B cell (primary cell): ENCODE data around the gene ARMS2. TPM values are rescaled to one million over a fixed set of nuclear protein-coding genes. Genes with fewer than 3 reads are reported as not detected.
A peak's percentile ranks its signal among the peaks of the same experiment; 100 is the strongest.

Experiments
- ATAC-seq: fragments of 200-7000 bp; cut with Tn5 transposase; one replicate; pipeline ENCODE4 v1.10.0; 2021; ENCODE audit warnings: low read depth, mild to moderate bottlenecking, moderate number of reproducible peaks, moderate library complexity
- CTCF ChIA-PET: fragments of 350-600 bp; sonication (Branson Sonifier 250); formaldehyde crosslinking; loops from one replicate; lab custom pipeline; 2021; ENCODE audit warnings: antibody characterized with exemption, inconsistent platforms; lab: Charles Lee
- POLR2A ChIA-PET: fragments of 350-600 bp; sonication (Branson Sonifier 250); formaldehyde crosslinking; loops from one replicate; lab custom pipeline; 2021; ENCODE audit warnings: antibody characterized with exemption; lab: Charles Lee
- DNase-seq: peaks from one replicate; pipeline ENCODE4 v3.0.0; 2013
- H2AFZ ChIP-seq: 2 replicates; pipeline ENCODE4 v1.6.1; 2012; ENCODE audit warnings: mild to moderate bottlenecking, low read depth, low read length; ENCODE audit not compliant: insufficient read depth, poor library complexity, severe bottlenecking
- H3K27ac ChIP-seq, 2 donors: 1 replicate in 1 of 2; 2 replicates in 1 of 2; pipeline ENCODE4 v1.5.1; 2012 to 2013; ENCODE audit warnings: low read length in 2 of 2, mild to moderate bottlenecking in 2 of 2, moderate library complexity in 1 of 2
- H3K27me3 ChIP-seq, 4 experiments: fragments of 200-600 bp in 1 of 4; sonication (generic) in 1 of 4; replicated peaks in 1 of 4; 1 replicate in 2 of 4; 2 replicates in 2 of 4; pipeline versions ENCODE4 v1.6.1 to v1.7.0; 2013 to 2016; ENCODE audit warnings: low read length in 3 of 4, mild to moderate bottlenecking in 2 of 4, mixed read lengths in 1 of 4, moderate library complexity in 1 of 4; ENCODE audit not compliant: insufficient read depth in 4 of 4, control insufficient read depth in 3 of 4; ENCODE audit errors: control extremely low read depth in 1 of 4
- H3K36me3 ChIP-seq, 2 experiments: replicated peaks in 1 of 2; 1 replicate in 1 of 2; 2 replicates in 1 of 2; pipeline versions ENCODE4 v1.6.1 to v1.7.1; 2013; ENCODE audit warnings: low read length in 1 of 2; ENCODE audit not compliant: insufficient read depth in 2 of 2, control insufficient read depth in 1 of 2; ENCODE audit errors: control extremely low read depth in 1 of 2, extremely low read depth in 1 of 2
- H3K4me1 ChIP-seq, 2 donors: fragments of 200-600 bp in 1 of 2; sonication (generic) in 1 of 2; 1 replicate in 1 of 2; 2 replicates in 1 of 2; pipeline versions ENCODE4 v1.5.1 to v1.6.1; 2013 to 2017; ENCODE audit warnings: low read length in 2 of 2; ENCODE audit not compliant: control insufficient read depth in 2 of 2, insufficient read depth in 2 of 2
- H3K4me2 ChIP-seq: replicated peaks from 2 replicates; pipeline ENCODE3; 2012; ENCODE audit warnings: mild to moderate bottlenecking, low read depth, low read length; ENCODE audit not compliant: poor library complexity, severe bottlenecking
- H3K4me3 ChIP-seq, 5 experiments: fragments of 200-600 bp in 1 of 5; sonication (generic) in 1 of 5; 1 replicate in 3 of 5; 2 replicates in 2 of 5; pipeline versions ENCODE4 v1.5.1 to v1.7.0; 2011 to 2016; ENCODE audit warnings: low read length in 4 of 5, mild to moderate bottlenecking in 4 of 5, low read depth in 2 of 5, control low read depth in 1 of 5, moderate library complexity in 1 of 5; ENCODE audit not compliant: insufficient read depth in 1 of 5; ENCODE audit errors: control extremely low read depth in 1 of 5, extremely low read depth in 1 of 5
- H3K79me2 ChIP-seq: fragments of 200-600 bp; sonication (generic); one replicate; pipeline ENCODE4 v1.6.0; 2016; ENCODE audit warnings: low read length; ENCODE audit not compliant: control insufficient read depth, insufficient read depth
- H3K9ac ChIP-seq: fragments of 200-600 bp; sonication (generic); 2 replicates; pipeline ENCODE4 v1.6.1; 2017; ENCODE audit warnings: mild to moderate bottlenecking, low read length, moderate library complexity
- H3K9me3 ChIP-seq, 3 donors: one replicate each; pipeline versions ENCODE4 v1.6.1 to v1.7.1; 2013; ENCODE audit warnings: low read length in 2 of 3; ENCODE audit not compliant: control insufficient read depth in 2 of 3, insufficient read depth in 1 of 3; ENCODE audit errors: control extremely low read depth in 1 of 3
- H4K20me1 ChIP-seq: 2 replicates; pipeline ENCODE4 v1.6.0; 2012; ENCODE audit warnings: mild to moderate bottlenecking, low read length; ENCODE audit not compliant: insufficient read depth, control insufficient read depth, poor library complexity, severe bottlenecking
- H3K27ac Mint-ChIP-seq: one replicate; pipeline ENCODE4 v1.8.0; 2021; ENCODE audit warnings: mixed read lengths
- H3K27me3 Mint-ChIP-seq: one replicate; pipeline ENCODE4 v1.8.0; 2021; ENCODE audit warnings: mixed read lengths
- H3K4me1 Mint-ChIP-seq: one replicate; pipeline ENCODE4 v1.8.0; 2021; ENCODE audit warnings: mixed read lengths
- H3K4me3 Mint-ChIP-seq: one replicate; pipeline ENCODE4 v1.8.0; 2021; ENCODE audit warnings: mixed read lengths
- H3K9me3 Mint-ChIP-seq: one replicate; pipeline ENCODE4 v1.8.0; 2022; ENCODE audit warnings: mixed read lengths; ENCODE audit not compliant: insufficient read depth
- CTCF ChIP-seq: fragments of 200-600 bp; IDR thresholded peaks from one replicate; pipeline ENCODE4 v1.8.0; 2022; ENCODE audit warnings: antibody characterized with exemption, mild to moderate bottlenecking
- EZH2 ChIP-seq: IDR thresholded peaks from 2 replicates; pipeline ENCODE4 v1.6.1; 2012; ENCODE audit warnings: borderline replicate concordance, low read depth, mild to moderate bottlenecking, moderate library complexity, low read length; ENCODE audit not compliant: insufficient read depth, poor library complexity, severe bottlenecking
- WGBS: methylation state at CpG from one replicate; pipeline ENCODE4 v1.1.5; 2013; ENCODE audit warnings: missing lambda C conversion rate; ENCODE audit not compliant: insufficient coverage; 5-methylcytosine and 5-hydroxymethylcytosine counted together
- intact Hi-C: fragments of 100-400 bp; cut with micrococcal nuclease; formaldehyde crosslinking; loops from one replicate; pipeline ENCODE4 v1.10.0; 2022
- polyA minus RNA-seq: library from RNA; depleted of rRNA, polyadenylated mRNA; stranded (reverse); fragments of >200 nt; gene quantifications from 2 replicates; pipeline ENCODE4 v1.2.3, GENCODE V29; 2012
- polyA plus RNA-seq: library from polyadenylated mRNA; depleted of rRNA; stranded (reverse); fragments of >200 nt; gene quantifications from 2 replicates; pipeline ENCODE4 v1.2.3, GENCODE V29; 2012
- total RNA-seq, 2 donors: library from RNA; stranded (reverse); fragments of 120-200 nt in 1 of 2; gene quantifications; 1 replicate in 1 of 2; 2 replicates in 1 of 2; pipeline versions ENCODE4 v1.2.3 to v1.2.4, GENCODE V29; 2013 to 2022

ARMS2 gene
- total RNA-seq, result not detected in 2 replicates
- not detected for total RNA-seq (2013)
- not detected in 2 replicates for polyA plus RNA-seq
- polyA minus RNA-seq, result not detected in 2 replicates

GRCh38 chr10:122454603-122455080 lies at the start of gene ARMS2:
ARMS2 (plus strand) TSS chr10:122454653; CDS start chr10:122454728, 75 bp downstream.
- H3K9me3 Mint-ChIP-seq, result no peaks in the 10 kb centered on the region
- H3K4me1 Mint-ChIP-seq, result no peaks in the 10 kb centered on the region
- peaks cover 0 to 5% of the 10 kb centered on the region in 2 donors for H3K4me1 ChIP-seq
- no peak within 1 kb of the TSS for H3K27ac ChIP-seq
- TF ChIP-seq CTCF, result no peak
- WGBS, result 80% methylated on average over 5 of the region's 7 CpGs
- DNase-seq (no peak), ATAC-seq (no peak)
- H3K4me3 ChIP-seq, result no peak within 1 kb of the TSS
- H3K9me3 ChIP-seq, result peaks cover 0 to 6% (median 0%) of the 10 kb centered on the region in 3 donors
- H3K36me3 ChIP-seq, result no peaks in the 10 kb centered on the region
- H3K27me3 Mint-ChIP-seq, result peaks cover 52% of the 10 kb centered on the region
- H3K79me2 ChIP-seq, result no peaks in the 10 kb centered on the region
- ChIA-PET CTCF (interaction anchor here (1.2 kb wide), 1 partner anchor 156 kb away, joined by 5 read pairs; no protein-coding TSS in a partner anchor), POLR2A (no interaction called here)
- no peaks in the 10 kb centered on the region for H4K20me1 ChIP-seq
- H3K4me3 Mint-ChIP-seq, result no peak within 1 kb of the TSS
- no peak within 1 kb of the TSS for H2AFZ ChIP-seq
- H3K27me3 ChIP-seq, result peaks cover 0 to 32% (median 13%) of the 10 kb centered on the region in 4 experiments
- H3K27ac Mint-ChIP-seq, result no peak within 1 kb of the TSS
- H3K4me2 ChIP-seq, result no peak within 1 kb of the TSS
- intact Hi-C loops, result no loop called here
- H3K9ac ChIP-seq, result no peak within 1 kb of the TSS

GRCh38 chr10:122407375-122408125 lies 46.9 kb upstream of the ARMS2 start:
- WGBS, result no CpG with 5 or more reads among the region's 8 CpGs
- Histone ChIP-seq H3K4me1 (no peaks in the 10 kb centered on the region), H3K9ac (no peak overlapping the region), H3K27ac (no peak overlapping the region), H3K9me3 (peaks cover 0 to 1% (median 0%) of the 10 kb centered on the region in 3 donors), H4K20me1 (no peaks in the 10 kb centered on the region), H3K27me3 (no peaks in the 10 kb centered on the region), H3K4me2 (no peak overlapping the region), H3K36me3 (peaks cover 17 to 20% of the 10 kb centered on the region in 2 experiments), H3K4me3 (no peak overlapping the region), H3K79me2 (no peaks in the 10 kb centered on the region), H2AFZ (no peak overlapping the region)
- peaks cover 16% of the 10 kb centered on the region for H3K4me1 Mint-ChIP-seq
- ChIA-PET POLR2A (no interaction called here), CTCF (interaction anchor here (0.5 to 1.4 kb wide), 3 partner anchors 27 to 109 kb away, joined by 3 to 4 read pairs (median 3); no protein-coding TSS in a partner anchor)
- TF ChIP-seq CTCF, result no peak
- no peak for TF ChIP-seq EZH2
- H3K27me3 Mint-ChIP-seq, result no peaks in the 10 kb centered on the region
- ATAC-seq (no peak), DNase-seq (peak; percentile 14)
- H3K9me3 Mint-ChIP-seq, result no peaks in the 10 kb centered on the region
- intact Hi-C loops, result no loop called here
- H3K4me3 Mint-ChIP-seq, result no peak overlapping the region
- H3K27ac Mint-ChIP-seq, result no peak overlapping the region
